GM18870 (cell line): ENCODE results near the gene MRPL41.
"Not testable (repeated sequence)": the region's sequence is repeated elsewhere in the genome, so short reads cannot be mapped to it uniquely, and the experiment has no call there.

Experiments used
- ATAC-seq: cut with Tn5 transposase; IDR thresholded peaks from one replicate; pipeline ENCODE4 v1.9.1; 2021; ENCODE audit warnings: moderate library complexity; ENCODE audit not compliant: unreplicated experiment

The MRPL41 gene

GRCh38 chr9:137521405-137521985 lies 30.2 kb upstream of the MRPL41 start:
- no peak for ATAC-seq

- no peak for ATAC-seq
Observed at GRCh38 chr9:137522746-137523455, 28.8 kb upstream of the MRPL41 start.

- no peak for ATAC-seq
Observed at GRCh38 chr9:137524161-137524980, 27.3 kb upstream of the MRPL41 start.

GRCh38 chr9:137524981-137525317 lies 26.7 kb upstream of the MRPL41 start:
- no peak for ATAC-seq

GRCh38 chr9:137530331-137530730 lies 21.3 kb upstream of the MRPL41 start:
- no peak for ATAC-seq

- ATAC-seq: no peak
Observed at GRCh38 chr9:137531099-137531765, 20.4 kb upstream of the MRPL41 start.

- not testable (repeated sequence) for ATAC-seq
Observed at GRCh38 chr9:137532891-137533468, 18.7 kb upstream of the MRPL41 start.

- no peak for ATAC-seq
Observed at GRCh38 chr9:137534256-137535119, 17.2 kb upstream of the MRPL41 start.

GRCh38 chr9:137535120-137535428 lies 16.6 kb upstream of the MRPL41 start:
- ATAC-seq: no peak

- ATAC-seq: not testable (repeated sequence)
Observed at GRCh38 chr9:137536594-137537131, 15.0 kb upstream of the MRPL41 start.

- ATAC-seq: no peak
Observed at GRCh38 chr9:137538058-137538457, 13.6 kb upstream of the MRPL41 start.

- ATAC-seq: no peak
Observed at GRCh38 chr9:137540536-137540935, 11.1 kb upstream of the MRPL41 start.

- no peak for ATAC-seq
Observed at GRCh38 chr9:137542486-137542885, 9.2 kb upstream of the MRPL41 start.

GRCh38 chr9:137543237-137543963 lies 8.3 kb upstream of the MRPL41 start:
- no peak for ATAC-seq

- no peak for ATAC-seq
Observed at GRCh38 chr9:137544176-137544760, 7.4 kb upstream of the MRPL41 start.

- no peak for ATAC-seq
Observed at GRCh38 chr9:137545123-137545522, 6.6 kb upstream of the MRPL41 start.

- no peak for ATAC-seq
Observed at GRCh38 chr9:137547687-137548543, 3.8 kb upstream of the MRPL41 start.

- no peak for ATAC-seq
Observed at GRCh38 chr9:137550231-137550621, 1.5 kb upstream of the MRPL41 start, which contains the start of gene PNPLA7. TSS of gene PNPLA7 (minus strand) at chr9:137550402. CDS start at chr9:137550197, 205 bp downstream.
